ENCODE data around the gene ADCY1.

ADCY1 gene

GRCh38 chr7:45649560-45650346 is 75.6 kb downstream of the ADCY1 start:
- in situ Hi-C loops (cut with MboI; ENCODE audit: low sequenced_read_pairs), result loop anchor here (25.0 kb wide), 1 partner anchor 213 kb away; the partner anchor contains the start of gene CCDC201

- in situ Hi-C loops (cut with MboI; ENCODE audit: low sequenced_read_pairs), result loop anchor here (25.0 kb wide), 1 partner anchor 212 kb away; the partner anchor contains the start of gene CCDC201
These were observed 76.5 kb downstream of the ADCY1 start for GRCh38 chr7:45650404-45651394.

DNA sequence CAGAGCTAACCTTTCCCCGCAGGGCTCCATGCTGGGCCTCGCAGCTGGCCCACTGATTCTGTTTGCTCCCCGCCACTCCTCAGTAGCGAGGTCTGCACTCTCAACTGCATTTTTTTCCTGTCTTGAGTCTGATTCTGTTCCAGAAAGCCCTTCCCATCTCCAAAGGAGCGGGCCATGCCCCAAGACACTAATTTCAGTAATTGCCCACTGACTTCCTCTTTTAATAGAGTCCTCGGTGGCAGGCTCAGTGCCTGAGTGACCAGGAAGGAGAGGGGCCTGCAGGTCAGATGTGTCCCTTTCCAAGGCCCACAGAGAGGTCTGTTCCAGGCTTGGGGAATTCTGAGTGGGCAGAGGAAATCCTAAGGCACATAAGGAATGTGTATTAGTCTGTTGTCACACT is 77.4 kb downstream of the ADCY1 start:
- in situ Hi-C loops (cut with MboI; ENCODE audit: low sequenced_read_pairs), result loop anchor here (25.0 kb wide), 1 partner anchor 211 kb away; the partner anchor contains the start of gene CCDC201

GRCh38 chr7:45652630-45653029 is 78.5 kb downstream of the ADCY1 start:
- in situ Hi-C loops (cut with MboI; ENCODE audit: low sequenced_read_pairs), result loop anchor here (25.0 kb wide), 1 partner anchor 210 kb away; the partner anchor contains the start of gene CCDC201

GRCh38 chr7:45653209-45653907 is 79.2 kb downstream of the ADCY1 start:
- in situ Hi-C loops (cut with MboI; ENCODE audit: low sequenced_read_pairs), result loop anchor here (25.0 kb wide), 1 partner anchor 209 kb away; the partner anchor contains the start of gene CCDC201

GRCh38 chr7:45654341-45654740 is 80.2 kb downstream of the ADCY1 start:
- in situ Hi-C loops (cut with MboI; ENCODE audit: low sequenced_read_pairs), result loop anchor here (25.0 kb wide), 1 partner anchor 208 kb away; the partner anchor contains the start of gene CCDC201

DNA sequence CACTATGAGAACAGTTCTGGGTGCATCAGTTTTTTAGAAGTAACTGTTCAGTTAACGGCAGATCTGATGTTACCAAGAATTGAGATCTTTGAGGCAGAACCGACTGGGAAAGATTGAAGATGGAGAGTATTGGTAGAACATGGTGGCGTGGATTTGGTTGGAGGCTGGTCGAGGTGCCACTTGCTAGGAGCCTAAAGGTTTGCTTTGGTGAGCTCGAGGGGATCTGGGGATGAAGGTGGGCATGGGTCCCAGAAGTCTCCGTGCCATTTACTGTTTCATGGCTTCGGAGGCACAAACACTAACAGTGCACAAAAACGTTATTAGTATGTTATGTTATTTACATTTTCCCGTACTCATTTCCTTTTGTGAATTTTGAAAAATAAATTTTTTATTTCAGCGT is 81.4 kb downstream of the ADCY1 start:
- in situ Hi-C loops (cut with MboI; ENCODE audit: low sequenced_read_pairs), result loop anchor here (25.0 kb wide), 1 partner anchor 207 kb away; the partner anchor contains the start of gene CCDC201

GRCh38 chr7:45656431-45656830 is 82.3 kb downstream of the ADCY1 start:
- in situ Hi-C loops (cut with MboI; ENCODE audit: low sequenced_read_pairs), result loop anchor here (25.0 kb wide), 1 partner anchor 206 kb away; the partner anchor contains the start of gene CCDC201

GRCh38 chr7:45657136-45657889 is 83.1 kb downstream of the ADCY1 start:
- in situ Hi-C loops (cut with MboI; ENCODE audit: low sequenced_read_pairs), result loop anchor here (25.0 kb wide), 1 partner anchor 205 kb away; the partner anchor contains the start of gene CCDC201

GRCh38 chr7:45657890-45658715 is 83.9 kb downstream of the ADCY1 start:
- in situ Hi-C loops (cut with MboI; ENCODE audit: low sequenced_read_pairs), result loop anchor here (25.0 kb wide), 1 partner anchor 204 kb away; the partner anchor contains the start of gene CCDC201

GRCh38 chr7:45658716-45659495 is 84.7 kb downstream of the ADCY1 start:
- in situ Hi-C loops (cut with MboI; ENCODE audit: low sequenced_read_pairs), result loop anchor here (25.0 kb wide), 1 partner anchor 203 kb away; the partner anchor contains the start of gene CCDC201

GRCh38 chr7:45659496-45660139 is 85.5 kb downstream of the ADCY1 start:
- in situ Hi-C loops (cut with MboI; ENCODE audit: low sequenced_read_pairs), result loop anchor here (25.0 kb wide), 1 partner anchor 203 kb away; the partner anchor contains the start of gene CCDC201

DNA sequence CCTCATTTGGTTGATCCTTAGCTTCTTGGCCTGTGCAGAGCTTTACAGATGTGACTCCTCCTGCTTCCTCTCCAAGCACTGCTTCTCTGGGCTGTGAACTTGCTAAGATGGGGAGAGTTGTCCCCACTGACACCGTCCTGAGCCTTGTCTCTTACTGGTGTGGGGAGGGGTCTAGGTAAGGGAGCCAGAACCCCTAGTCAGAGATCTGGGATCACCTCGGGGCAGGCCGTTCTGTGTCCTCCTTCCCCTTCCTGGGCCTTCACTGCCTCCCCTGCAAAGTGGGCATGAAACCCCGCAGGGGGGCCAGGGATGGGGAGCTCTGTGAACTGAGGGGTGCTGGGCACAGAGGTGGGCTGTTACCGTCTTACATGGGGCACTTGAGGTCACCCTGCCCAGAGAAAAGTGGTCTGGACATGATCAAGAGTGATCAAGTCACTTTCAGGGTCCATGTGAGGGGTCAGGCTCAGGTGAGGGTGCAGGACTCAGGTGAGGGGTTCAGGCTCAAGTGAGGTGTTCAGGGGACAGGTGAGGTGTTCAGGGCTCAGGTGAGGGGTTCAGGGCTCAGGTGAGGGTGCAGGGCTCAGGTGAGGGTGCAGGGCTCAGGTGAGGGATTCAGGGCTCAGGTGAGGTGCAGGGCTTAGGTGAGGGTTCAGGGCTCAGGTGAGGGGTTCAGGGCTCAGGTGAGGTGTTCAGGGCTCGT is 86.2 kb downstream of the ADCY1 start:
- in situ Hi-C loops (cut with MboI; ENCODE audit: low sequenced_read_pairs), result loop anchor here (25.0 kb wide), 1 partner anchor 202 kb away; the partner anchor contains the start of gene CCDC201

- in situ Hi-C loops (cut with MboI; ENCODE audit: low sequenced_read_pairs), result loop anchor here (25.0 kb wide), 1 partner anchor 201 kb away; the partner anchor contains the start of gene CCDC201
These were observed 86.7 kb downstream of the ADCY1 start for GRCh38 chr7:45660901-45661211.

- in situ Hi-C loops (cut with MboI; ENCODE audit: low sequenced_read_pairs), result loop anchor here (25.0 kb wide), 1 partner anchor 201 kb away; the partner anchor contains the start of gene CCDC201
These were observed 87.3 kb downstream of the ADCY1 start for GRCh38 chr7:45661302-45661995.

DNA sequence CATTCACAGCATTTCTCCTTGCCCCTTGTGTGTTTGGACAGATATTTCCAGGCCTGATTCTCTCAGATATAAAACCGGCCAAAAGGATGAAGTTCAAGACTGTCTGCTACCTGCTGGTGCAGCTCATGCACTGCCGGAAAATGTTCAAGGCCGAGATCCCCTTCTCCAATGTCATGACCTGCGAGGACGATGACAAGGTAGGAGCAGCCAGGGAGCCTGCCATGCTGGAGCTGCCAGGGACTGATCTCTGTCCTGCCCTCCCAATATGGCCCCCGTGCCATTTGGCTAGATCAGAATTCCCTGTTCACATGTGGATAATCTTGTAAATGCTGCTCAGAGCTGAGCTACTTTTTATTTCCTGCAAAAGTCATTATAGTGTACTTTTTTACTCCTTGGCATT is 87.8 kb downstream of the ADCY1 start:
- in situ Hi-C loops (cut with MboI; ENCODE audit: low sequenced_read_pairs), result loop anchor here (25.0 kb wide), 1 partner anchor 200 kb away; the partner anchor contains the start of gene CCDC201
